Measurements from ENCODE around the gene CNKSR1. TPM values are rescaled to one million over a fixed set of nuclear protein-coding genes. Genes with fewer than 3 reads are reported as not detected.

The CNKSR1 gene
- total and polyA plus RNA-seq, 2 of the 8 experiments (the other 6 are each of a cell fraction or from before 2014, with no cell fraction given): 13.9 to 14.5 TPM

DNA sequence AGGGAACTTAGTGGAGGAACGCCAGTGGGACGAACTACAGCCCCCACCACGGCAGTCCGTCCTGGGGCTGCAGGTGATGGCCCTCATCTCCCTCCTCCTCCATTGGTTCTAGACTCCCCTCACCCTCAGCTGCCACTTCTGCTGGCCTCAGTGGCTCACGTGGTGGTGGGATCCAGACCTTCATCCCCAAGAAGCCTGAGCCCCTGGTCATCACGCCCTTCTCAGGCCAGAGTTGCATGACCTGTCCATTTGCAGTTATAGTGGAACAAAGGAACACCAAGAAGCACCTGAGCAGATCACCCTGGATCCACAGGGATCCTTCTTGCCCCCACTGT is 31.4 kb upstream of the CNKSR1 start:
- Histone ChIP-seq H3K27ac (ENCODE audit: low read depth, low read length) (no peak overlapping the region), H3K4me3 (ENCODE audit: extremely low read depth in 1 of 4, insufficient read depth in 2 of 4, low read depth in 3 of 4, low read length in 4 of 4) (no peak overlapping the region), H3K18ac (ENCODE audit: extremely low read depth, low read length) (no peak overlapping the region), H2BK5ac (ENCODE audit: low read depth, low read length) (no peak overlapping the region), H3K56ac (replicated peaks; ENCODE audit: insufficient read length, low read depth, low read length) (no peak overlapping the region), H3K27me3 (replicated peaks in 1 of 4; ENCODE audit: control insufficient read depth in 3 of 4, extremely low read depth in 1 of 4, insufficient read depth in 3 of 4, low read length in 3 of 4) (peaks cover 0 to 15% (median 6%) of the 10 kb centered on the region in 4 experiments; a peak in 4 of 7 replicates), H3K79me2 (ENCODE audit: control insufficient read depth in 1 of 2, insufficient read depth in 2 of 2, low read length in 2 of 2) (no peaks in the 10 kb centered on the region), H3K79me1 (ENCODE audit: low read depth, low read length) (no peaks in the 10 kb centered on the region), H3K14ac (ENCODE audit: insufficient read length) (no peak overlapping the region), H2AFZ (ENCODE audit: low read length) (no peak overlapping the region), H3K4me1 (replicated peaks in 1 of 4; ENCODE audit: control insufficient read depth in 3 of 4, insufficient read depth in 4 of 4, low read length in 3 of 4) (no peaks in the 10 kb centered on the region), H2AK5ac (ENCODE audit: low read depth, low read length) (no peak overlapping the region), H4K8ac (ENCODE audit: extremely low read depth, insufficient read depth, low read length) (peak overlapping the region; percentile 15; the same call in 1 of the 2 replicates), H4K20me1 (replicated peaks in 1 of 2; ENCODE audit: control insufficient read depth in 1 of 2, insufficient read depth in 2 of 2, low read length in 2 of 2) (no peaks in the 10 kb centered on the region), H2BK15ac (ENCODE audit: low read length) (no peak overlapping the region), H2BK120ac (replicated peaks; ENCODE audit: low read depth, low read length) (no peak overlapping the region), H4K5ac (ENCODE audit: insufficient read length, low read depth, low read length) (no peak overlapping the region), H3K9me3 (ENCODE audit: insufficient read depth in 2 of 2, low read depth in 1 of 2, low read length in 1 of 2) (no peaks in the 10 kb centered on the region), H3K36me3 (ENCODE audit: control insufficient read depth in 2 of 4, insufficient read depth in 4 of 4, low read length in 3 of 4) (no peaks in the 10 kb centered on the region), H2BK12ac (ENCODE audit: low read depth, low read length) (no peak overlapping the region), H2BK20ac (ENCODE audit: low read length) (no peak overlapping the region), H3K4ac (replicated peaks; ENCODE audit: insufficient read length, low read depth, low read length) (no peak overlapping the region), H3K23ac (ENCODE audit: insufficient read length) (no peak overlapping the region), H4K91ac (replicated peaks; ENCODE audit: insufficient read length, low read length) (no peak overlapping the region), H3K9ac (replicated peaks in 1 of 4; ENCODE audit: extremely low read depth in 1 of 4, low read depth in 3 of 4, low read length in 3 of 4) (no peak overlapping the region), H3K4me2 (ENCODE audit: insufficient read depth in 1 of 2, low read depth in 2 of 2, low read length in 2 of 2) (no peak overlapping the region), H3K23me2 (ENCODE audit: low read depth, low read length) (no peaks in the 10 kb centered on the region)
- ChIA-PET POLR2A (ENCODE audit: partially characterized antibody) (interaction anchor here (1.1 to 1.6 kb wide), 3 partner anchors 34 to 110 kb away, joined by 3 to 9 read pairs (median 5); partner anchors contain the start of gene PDIK1L), CTCF (ENCODE audit: partially characterized antibody) (interaction anchor here (0.6 to 11.2 kb wide), 28 partner anchors 9 to 192 kb away, joined by 3 to 154 read pairs (median 7); partner anchors contain the start of genes C1orf232, CATSPER4, CEP85 and CNKSR1)
- DNase-seq (ENCODE audit: low read depth in 1 of 2, low spot score in 2 of 2) (no peak), FAIRE-seq (no peak)
- 64% methylated on average over 6 of the region's 6 CpGs; no CpG with 5 or more reads in 1 of the 2 experiments for WGBS, 2 experiments (ENCODE audit: extremely low coverage in 1 of 2, insufficient coverage in 1 of 2, insufficient read length in 1 of 2, insufficient replicate concordance in 2 of 2, low coverage in 1 of 2, low lambda C conversion rate in 2 of 2, missing lambda C conversion rate in 1 of 2)
- TF ChIP-seq CBX8 (IDR thresholded peaks at IDR 0.05; ENCODE audit: borderline replicate concordance, low read depth, low read length) (no peak), SIN3A (conservative IDR thresholded peaks at IDR 0.05 in 1 of 2, IDR thresholded peaks at IDR 0.05 in 1 of 2; ENCODE audit: low read depth in 1 of 2, low read length in 2 of 2) (no peak), CHD2 (IDR thresholded peaks at IDR 0.05; ENCODE audit: low read length) (no peak), POLR2AphosphoS5 (IDR thresholded peaks at IDR 0.05; ENCODE audit: low read depth, low read length) (no peak), BRCA1 (IDR thresholded peaks at IDR 0.05; ENCODE audit: low read depth, low read length) (no peak), RFX5 (IDR thresholded peaks at IDR 0.05; ENCODE audit: borderline replicate concordance, low read depth, low read length) (no peak), NANOG (IDR thresholded peaks at IDR 0.05; ENCODE audit: insufficient read depth, low read depth, low read length, poor library complexity, severe bottlenecking) (no peak)
- TF ChIP-seq, protein P1, sequence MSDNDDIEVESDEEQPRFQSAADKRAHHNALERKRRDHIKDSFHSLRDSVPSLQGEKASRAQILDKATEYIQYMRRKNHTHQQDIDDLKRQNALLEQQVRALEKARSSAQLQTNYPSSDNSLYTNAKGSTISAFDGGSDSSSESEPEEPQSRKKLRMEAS (IDR thresholded peaks at IDR 0.05): no peak
